ENCODE data around the gene TBPL1.

Gene TBPL1

GRCh38 chr6:133967347-133967746 lies 14.3 kb downstream of the TBPL1 start:
- no peak for TF ChIP-seq ZNF70 (CRISPR knock-in tag; IDR thresholded peaks at IDR 0.05)
- ATAC-seq: no peak

- peak; percentile 82 for ATAC-seq
These were observed 14.8 kb downstream of the TBPL1 start for GRCh38 chr6:133967835-133968234.

GRCh38 chr6:133969285-133969920 lies 16.4 kb downstream of the TBPL1 start:
- ATAC-seq: no peak
- no peak for TF ChIP-seq ZNF565 (CRISPR knock-in tag; conservative IDR thresholded peaks at IDR 0.05; ENCODE audit: low read depth)
- TF ChIP-seq ZFP3 (CRISPR knock-in tag; IDR thresholded peaks at IDR 0.05): no peak
- no peak for TF ChIP-seq CSDC2 (CRISPR knock-in tag; IDR thresholded peaks at IDR 0.05)
- no peak for TF ChIP-seq ISL1 (CRISPR knock-in tag; IDR thresholded peaks at IDR 0.05)
- TF ChIP-seq ZNF70 (CRISPR knock-in tag; IDR thresholded peaks at IDR 0.05): no peak
- TF ChIP-seq SNAI2 (CRISPR knock-in tag; IDR thresholded peaks at IDR 0.05): no peak
- TF ChIP-seq ESRRG (CRISPR knock-in tag; IDR thresholded peaks at IDR 0.05): no peak
- TF ChIP-seq GLIS3 (CRISPR knock-in tag; IDR thresholded peaks at IDR 0.05): no peak
- TF ChIP-seq BACH2 (CRISPR knock-in tag; IDR thresholded peaks at IDR 0.05; ENCODE audit: borderline replicate concordance): no peak
- TF ChIP-seq, protein P1, sequence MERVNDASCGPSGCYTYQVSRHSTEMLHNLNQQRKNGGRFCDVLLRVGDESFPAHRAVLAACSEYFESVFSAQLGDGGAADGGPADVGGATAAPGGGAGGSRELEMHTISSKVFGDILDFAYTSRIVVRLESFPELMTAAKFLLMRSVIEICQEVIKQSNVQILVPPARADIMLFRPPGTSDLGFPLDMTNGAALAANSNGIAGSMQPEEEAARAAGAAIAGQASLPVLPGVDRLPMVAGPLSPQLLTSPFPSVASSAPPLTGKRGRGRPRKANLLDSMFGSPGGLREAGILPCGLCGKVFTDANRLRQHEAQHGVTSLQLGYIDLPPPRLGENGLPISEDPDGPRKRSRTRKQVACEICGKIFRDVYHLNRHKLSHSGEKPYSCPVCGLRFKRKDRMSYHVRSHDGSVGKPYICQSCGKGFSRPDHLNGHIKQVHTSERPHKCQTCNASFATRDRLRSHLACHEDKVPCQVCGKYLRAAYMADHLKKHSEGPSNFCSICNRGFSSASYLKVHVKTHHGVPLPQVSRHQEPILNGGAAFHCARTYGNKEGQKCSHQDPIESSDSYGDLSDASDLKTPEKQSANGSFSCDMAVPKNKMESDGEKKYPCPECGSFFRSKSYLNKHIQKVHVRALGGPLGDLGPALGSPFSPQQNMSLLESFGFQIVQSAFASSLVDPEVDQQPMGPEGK (CRISPR knock-in tag; IDR thresholded peaks at IDR 0.05; ENCODE audit: borderline replicate concordance): no peak
- TF ChIP-seq TSHZ2 (CRISPR knock-in tag; IDR thresholded peaks at IDR 0.05): no peak
- TF ChIP-seq ZNF8 (CRISPR knock-in tag; IDR thresholded peaks at IDR 0.05): no peak
- no peak for TF ChIP-seq POU6F1 (CRISPR knock-in tag; IDR thresholded peaks at IDR 0.05; ENCODE audit: borderline replicate concordance, low read depth)
- TF ChIP-seq ARNTL (CRISPR knock-in tag; IDR thresholded peaks at IDR 0.05; ENCODE audit: borderline replicate concordance, low read depth): no peak
- TF ChIP-seq ZC3H10 (CRISPR knock-in tag; IDR thresholded peaks at IDR 0.05): no peak
- no peak for TF ChIP-seq ZFP30 (CRISPR knock-in tag; IDR thresholded peaks at IDR 0.05)
- no peak for TF ChIP-seq PPARA (CRISPR knock-in tag; IDR thresholded peaks at IDR 0.05; ENCODE audit: borderline replicate concordance)
- TF ChIP-seq CSRNP3 (CRISPR knock-in tag; IDR thresholded peaks at IDR 0.05): no peak
- TF ChIP-seq CREB5 (CRISPR knock-in tag; IDR thresholded peaks at IDR 0.05; ENCODE audit: low read depth): no peak
- no peak for TF ChIP-seq TOX (CRISPR knock-in tag; IDR thresholded peaks at IDR 0.05; ENCODE audit: borderline replicate concordance)

DNA sequence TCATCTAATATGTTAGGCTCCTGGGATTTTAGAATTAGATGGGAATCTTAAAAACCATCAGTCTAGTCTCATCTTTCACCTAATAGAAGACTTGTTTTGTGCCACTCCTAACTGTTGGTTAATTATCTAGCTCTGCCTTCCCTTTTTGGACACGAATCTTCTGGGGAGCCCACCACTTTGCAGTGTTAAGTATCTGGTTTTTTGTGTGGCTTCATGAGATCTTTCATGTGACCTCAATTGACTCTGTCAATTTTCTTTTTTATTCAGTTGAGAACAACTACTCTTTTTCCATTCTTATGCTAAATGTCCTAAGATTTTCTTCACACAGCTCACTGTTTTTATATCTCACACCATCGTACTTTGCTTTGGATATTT lies 16.9 kb downstream of the TBPL1 start:
- ATAC-seq: no peak
- TF ChIP-seq ZNF8 (CRISPR knock-in tag; IDR thresholded peaks at IDR 0.05) (no peak), ZFP30 (CRISPR knock-in tag; IDR thresholded peaks at IDR 0.05) (no peak), ZC3H10 (CRISPR knock-in tag; IDR thresholded peaks at IDR 0.05) (no peak), ZNF565 (CRISPR knock-in tag; conservative IDR thresholded peaks at IDR 0.05; ENCODE audit: low read depth) (no peak), BACH2 (CRISPR knock-in tag; IDR thresholded peaks at IDR 0.05; ENCODE audit: borderline replicate concordance) (no peak), SNAI2 (CRISPR knock-in tag; IDR thresholded peaks at IDR 0.05) (no peak), ISL1 (CRISPR knock-in tag; IDR thresholded peaks at IDR 0.05) (no peak), CSRNP3 (CRISPR knock-in tag; IDR thresholded peaks at IDR 0.05) (no peak), GLIS3 (CRISPR knock-in tag; IDR thresholded peaks at IDR 0.05) (no peak), OSR1 (CRISPR knock-in tag; IDR thresholded peaks at IDR 0.05) (no peak)
- TF ChIP-seq, protein P1 (CRISPR knock-in tag; IDR thresholded peaks at IDR 0.05; ENCODE audit: borderline replicate concordance): no peak
